GM12892 (cell line): ENCODE results near the gene GPS1.

Experiments used
- POLR2A ChIP-seq: IDR thresholded peaks from 2 replicates; pipeline ENCODE4 v1.6.1; 2011; ENCODE audit warnings: low read depth, low read length, control low read depth
- POLR2AphosphoS5 ChIP-seq: IDR thresholded peaks from 2 replicates; pipeline ENCODE4 v1.6.1; 2011; ENCODE audit warnings: low read depth, low read length, control low read depth
- TAF1 ChIP-seq: IDR thresholded peaks from 2 replicates; pipeline ENCODE4 v1.6.1; 2011; ENCODE audit warnings: low read depth, mild to moderate bottlenecking, control low read depth, low read length, borderline replicate concordance

DNA sequence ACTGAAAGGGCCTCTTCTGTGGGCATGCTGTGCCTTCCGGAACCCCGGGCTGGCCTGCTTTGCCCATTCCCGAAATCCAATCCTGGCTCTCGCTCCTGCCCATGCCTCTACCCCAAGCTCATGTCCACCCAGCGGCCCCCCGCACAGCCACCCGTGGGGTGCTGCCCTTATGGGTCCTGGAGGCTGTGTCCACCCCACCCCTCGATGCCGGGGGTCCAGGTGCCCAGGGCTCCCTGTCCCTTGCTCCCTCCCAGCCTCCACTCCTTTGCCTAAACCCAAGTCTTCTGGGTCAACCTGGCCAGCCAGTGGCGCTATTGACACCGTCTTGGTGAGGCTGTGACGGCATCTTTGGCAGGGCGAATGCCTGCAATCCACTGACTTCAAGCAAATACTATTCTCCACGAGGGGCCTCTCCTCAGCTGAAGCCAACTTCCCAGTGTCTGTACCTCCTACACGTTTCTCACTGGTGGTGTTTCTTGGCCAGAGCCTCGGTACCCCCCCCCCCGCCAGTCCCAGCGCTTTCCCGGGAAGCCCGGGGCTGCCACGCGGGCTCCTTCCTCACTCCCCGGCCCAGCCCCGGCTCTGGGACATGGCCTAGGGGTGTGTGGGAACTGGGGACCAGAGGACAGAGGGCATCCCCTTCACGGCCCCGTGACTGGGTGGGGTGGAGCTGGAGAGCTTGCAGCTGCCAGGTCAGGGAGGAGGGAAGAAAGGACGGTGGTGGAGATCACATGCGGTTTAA is 26.1 kb downstream of the GPS1 start:
- TF ChIP-seq POLR2AphosphoS5 = peak; percentile 62; the same call in 1 of the 2 replicates
- TF ChIP-seq POLR2A = 0 out of 2 replicates have a peak, but pooled peaks have one; percentile 9
- no peak for TF ChIP-seq TAF1
